Measurements from ENCODE around the gene GSG1L.

GSG1L gene

DNA sequence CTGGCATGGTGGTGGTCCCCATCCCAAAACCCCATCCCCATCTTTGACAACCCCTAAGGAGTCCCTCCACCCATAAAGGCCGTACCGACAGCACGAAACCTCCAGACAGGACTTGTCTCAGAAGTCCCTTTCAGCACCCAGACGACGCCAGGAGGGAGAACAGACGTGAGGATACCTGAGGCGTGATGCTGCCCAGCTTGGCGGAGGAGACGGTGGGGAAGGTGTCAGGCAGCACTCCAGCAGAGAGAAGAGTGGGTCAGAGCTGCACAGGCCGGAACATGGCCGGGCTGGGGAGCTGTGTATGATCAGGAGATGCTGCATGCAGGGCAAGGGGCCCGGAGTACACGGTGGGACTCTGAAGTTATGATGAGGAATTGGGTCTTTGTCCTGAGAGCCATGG, 244.2 kb downstream of the GSG1L start:
- DNase-seq (ENCODE audit: low spot score): no peak

DNA sequence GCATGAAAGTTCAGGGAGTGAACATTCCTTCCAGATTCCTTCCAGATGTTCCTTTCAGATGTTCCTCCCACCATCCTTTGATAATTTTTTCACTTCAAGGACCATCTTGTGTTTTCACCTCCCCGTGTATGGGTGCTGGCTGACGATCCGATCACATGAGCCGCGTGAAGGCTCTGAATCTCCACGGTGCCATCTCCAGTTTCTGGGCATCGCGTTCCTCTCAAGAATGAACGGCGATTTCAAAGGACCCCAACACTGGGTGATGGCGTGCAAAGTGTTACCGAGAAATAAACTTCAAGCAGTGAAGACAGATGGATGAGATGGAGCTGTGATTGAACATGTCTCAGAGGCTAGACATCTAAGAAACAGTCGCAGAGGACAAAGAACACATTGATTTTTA, 245.3 kb downstream of the GSG1L start:
- DNase-seq (ENCODE audit: low spot score): no peak

DNA sequence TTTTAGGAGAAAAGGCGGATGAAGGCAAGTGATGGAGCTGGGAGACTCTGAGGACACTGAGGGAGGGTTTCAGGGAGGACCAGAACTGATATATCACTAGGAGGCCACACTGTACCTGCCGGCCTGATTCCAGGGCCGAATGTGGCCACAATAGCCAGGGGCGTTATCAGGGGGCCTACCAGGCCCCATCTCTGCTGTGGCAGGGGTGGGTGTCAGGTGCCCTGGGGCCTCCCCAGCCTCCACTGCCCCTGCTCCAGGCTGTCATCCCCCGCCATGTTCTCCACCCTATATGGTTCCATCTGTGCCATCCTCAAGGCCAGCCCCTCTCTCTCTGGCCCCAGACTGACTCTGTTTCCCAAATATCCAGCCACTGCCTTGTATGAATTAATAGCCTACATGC, 246.5 kb downstream of the GSG1L start:
- DNase-seq (ENCODE audit: low spot score): no peak

DNA sequence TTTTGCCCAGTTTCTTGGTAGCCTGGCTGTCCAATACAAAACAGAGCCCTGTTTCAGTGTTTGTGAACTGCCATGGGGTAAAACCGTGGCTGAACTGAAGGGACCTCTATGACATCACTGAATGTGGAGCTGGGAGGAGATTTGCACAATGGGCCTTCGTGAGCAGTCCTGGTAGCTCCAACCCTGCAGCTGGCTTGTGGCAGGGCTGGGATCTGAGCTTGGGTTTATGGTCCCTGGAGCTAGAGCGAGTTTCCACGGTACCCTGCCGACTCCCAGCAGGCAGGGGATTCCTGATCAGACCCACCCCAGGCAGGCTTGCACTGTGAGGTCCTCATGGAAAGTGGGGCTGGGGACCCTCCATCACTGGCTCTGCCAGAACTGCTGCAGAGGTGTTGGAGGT, 247.0 kb downstream of the GSG1L start:
- DNase-seq (ENCODE audit: low spot score): no peak

DNA sequence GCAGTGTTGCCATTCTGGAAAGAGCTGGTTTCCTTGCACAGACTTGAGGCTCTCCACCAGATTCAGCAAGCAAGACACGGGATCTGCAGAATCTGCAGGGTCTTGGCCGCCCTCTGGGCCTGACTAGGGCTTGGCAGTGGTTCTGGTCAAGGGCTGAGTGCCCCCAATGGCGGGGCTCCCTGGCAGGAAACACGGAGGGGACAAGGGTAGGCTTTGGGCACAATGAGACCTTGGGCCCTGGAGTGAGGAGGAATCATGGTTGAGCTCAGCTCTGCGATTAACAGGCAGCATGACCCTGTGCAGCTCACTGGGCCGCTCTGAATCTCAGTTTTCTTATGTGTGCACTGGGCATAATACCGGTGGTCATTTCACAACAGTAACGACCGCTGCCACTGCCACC, 249.9 kb downstream of the GSG1L start:
- no peak for DNase-seq (ENCODE audit: low spot score)

DNA sequence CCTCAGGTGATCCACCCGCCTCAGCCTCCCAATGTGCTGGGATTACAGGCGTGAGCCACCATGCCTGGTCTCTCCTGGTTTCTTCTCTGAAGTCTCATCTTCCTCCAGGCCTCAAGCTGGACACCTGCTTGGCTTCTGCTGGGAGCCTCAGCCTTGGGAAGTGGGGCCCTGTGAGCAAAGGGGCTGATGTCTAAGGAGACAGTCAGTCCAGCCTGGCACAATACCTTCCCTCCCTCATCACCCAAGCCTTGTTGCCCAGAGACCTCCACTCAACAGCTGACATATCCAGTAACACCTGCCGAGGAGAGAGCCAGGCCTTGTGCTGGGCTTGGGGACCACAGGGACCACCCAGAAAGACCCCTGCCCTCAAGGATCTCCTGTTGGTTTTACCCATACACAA, 251.6 kb downstream of the GSG1L start:
- no peak for DNase-seq (ENCODE audit: low spot score)

DNA sequence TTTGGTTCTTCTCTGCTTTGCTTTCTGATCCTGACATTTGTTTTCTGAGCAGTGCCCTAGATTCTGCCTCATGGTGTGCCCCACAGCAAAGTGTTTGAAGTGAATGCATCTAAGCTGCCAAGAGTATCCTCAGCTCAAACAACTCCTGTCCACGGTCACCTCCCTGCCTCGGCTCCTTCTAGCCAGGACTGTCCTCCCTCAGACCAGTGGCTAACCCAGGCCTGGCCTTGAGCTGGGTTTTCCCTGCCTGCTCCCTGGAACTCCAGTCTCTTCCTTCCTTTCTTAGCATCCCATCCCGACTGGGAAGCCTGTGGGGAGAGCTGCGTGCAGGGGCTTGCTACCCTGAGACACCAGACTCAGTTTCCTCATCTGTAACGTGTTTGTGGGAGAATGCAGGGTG, 256.5 kb downstream of the GSG1L start:
- no peak for DNase-seq (ENCODE audit: low spot score)

DNA sequence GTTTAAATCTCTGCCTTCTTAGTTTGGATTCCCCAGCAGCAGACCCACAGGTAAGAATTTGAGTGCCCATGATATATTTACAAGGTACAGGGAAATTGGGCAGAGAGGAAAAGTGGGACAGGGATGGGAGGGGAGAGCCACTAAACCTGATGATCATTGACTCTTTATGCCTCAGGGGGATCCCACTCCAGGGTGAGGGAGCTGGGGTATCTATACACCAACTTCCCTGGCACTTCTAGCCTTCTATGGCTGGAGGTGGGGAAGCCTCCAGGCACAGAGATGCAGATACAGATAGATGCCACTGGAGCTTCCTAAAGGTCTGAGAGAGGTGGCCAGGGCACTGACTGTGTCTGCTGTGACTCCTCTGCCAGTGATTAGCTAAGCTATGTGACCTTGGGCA, 257.1 kb downstream of the GSG1L start:
- no peak for DNase-seq (ENCODE audit: low spot score)

DNA sequence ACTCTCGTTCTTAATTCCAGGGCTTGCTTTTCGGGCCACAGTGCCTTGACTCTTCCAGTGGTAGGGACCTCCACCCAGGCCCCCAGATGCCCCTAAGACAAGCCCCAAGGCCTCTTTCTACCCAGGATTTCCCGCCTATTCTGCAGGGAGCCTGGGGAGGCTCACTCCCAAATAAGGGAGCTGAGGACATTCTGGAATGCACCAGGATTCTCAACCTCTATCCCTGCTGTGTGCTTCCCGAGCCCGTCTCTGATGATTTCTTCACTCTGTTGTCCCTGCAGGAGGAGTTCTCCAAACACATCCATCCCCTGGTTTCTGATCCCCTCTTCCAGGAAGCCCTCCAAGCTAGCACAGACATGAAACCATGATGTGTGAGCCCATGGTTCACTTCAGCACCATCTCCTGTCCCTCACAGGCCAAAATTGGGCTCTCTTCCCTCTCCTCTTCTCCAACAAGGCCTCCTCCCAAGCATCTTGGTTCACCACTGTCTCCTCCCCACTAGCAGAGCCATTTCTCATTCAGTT, 257.6 kb downstream of the GSG1L start:
- DNase-seq (ENCODE audit: low spot score): no peak

DNA sequence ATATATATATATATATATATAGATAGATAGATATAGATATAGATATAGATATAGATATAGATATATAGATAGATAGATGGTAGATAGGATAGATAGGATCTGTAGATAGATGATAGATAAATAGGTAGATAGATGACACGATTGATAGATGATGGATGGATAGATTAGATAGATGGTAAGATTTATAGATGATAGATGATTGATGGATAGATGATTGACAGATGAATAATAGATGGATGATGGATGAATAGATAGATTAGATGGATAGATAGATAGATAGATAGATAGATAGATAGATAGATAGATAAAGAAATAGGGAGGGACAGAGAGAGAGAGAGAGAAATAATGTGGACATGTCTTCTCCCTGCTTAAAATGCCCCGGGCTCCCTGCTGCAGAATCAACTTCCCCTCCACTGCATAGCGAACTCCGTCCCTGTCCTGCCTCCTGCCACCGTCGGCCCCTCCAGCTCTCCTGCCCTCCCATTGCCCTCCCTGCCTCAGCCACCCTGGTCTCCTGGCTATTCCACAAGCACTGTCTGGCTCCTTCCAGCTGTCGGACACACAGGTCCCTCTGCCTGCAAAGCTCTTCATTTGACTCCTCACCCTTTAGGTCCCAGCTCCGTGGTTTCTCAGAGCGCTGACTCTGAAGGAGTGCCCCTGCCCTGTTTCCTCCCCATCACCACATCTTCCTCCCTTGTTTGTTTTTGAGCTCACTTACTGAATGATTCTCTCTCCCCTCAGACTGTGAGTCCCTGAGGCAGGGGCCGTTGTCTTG, 259.6 kb downstream of the GSG1L start:
- DNase-seq (ENCODE audit: low spot score): no peak

DNA sequence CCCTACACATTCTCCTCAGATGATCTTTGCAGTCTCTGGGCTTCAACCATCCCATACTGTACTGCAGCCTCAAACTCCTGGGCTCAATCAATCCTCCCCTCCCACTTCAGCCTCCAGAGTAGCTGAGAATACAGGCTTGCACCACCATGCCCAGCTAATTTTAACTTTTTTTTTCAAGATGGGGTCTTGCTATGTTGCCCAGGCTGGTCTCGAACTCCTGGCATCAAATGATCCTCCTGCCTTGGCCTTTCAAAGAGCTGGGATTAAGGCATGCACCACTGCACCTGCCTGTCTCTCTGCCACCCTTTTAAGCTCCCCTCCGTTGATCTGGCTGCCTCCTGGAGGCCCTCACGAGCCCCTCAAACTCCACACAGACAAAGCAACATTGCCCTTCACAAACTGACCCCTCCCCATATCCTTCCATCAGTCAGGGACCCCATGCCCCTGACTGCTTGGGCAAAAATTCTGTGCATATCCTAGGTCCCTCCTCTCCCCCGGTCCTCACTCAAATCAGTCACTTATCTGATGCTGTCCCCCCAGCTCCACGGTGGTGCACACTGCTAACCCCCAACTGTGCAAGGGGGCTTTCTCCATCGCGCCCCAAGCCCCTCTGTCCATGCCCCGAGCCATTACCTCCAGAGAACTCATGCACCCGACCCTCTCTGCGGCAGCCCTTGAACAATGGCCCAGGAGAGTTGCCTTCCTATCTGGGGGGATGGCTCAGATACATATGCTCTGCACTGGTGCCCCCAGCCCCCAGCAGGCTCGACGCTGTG, 260.7 kb downstream of the GSG1L start:
- no peak for DNase-seq (ENCODE audit: low spot score)

DNA sequence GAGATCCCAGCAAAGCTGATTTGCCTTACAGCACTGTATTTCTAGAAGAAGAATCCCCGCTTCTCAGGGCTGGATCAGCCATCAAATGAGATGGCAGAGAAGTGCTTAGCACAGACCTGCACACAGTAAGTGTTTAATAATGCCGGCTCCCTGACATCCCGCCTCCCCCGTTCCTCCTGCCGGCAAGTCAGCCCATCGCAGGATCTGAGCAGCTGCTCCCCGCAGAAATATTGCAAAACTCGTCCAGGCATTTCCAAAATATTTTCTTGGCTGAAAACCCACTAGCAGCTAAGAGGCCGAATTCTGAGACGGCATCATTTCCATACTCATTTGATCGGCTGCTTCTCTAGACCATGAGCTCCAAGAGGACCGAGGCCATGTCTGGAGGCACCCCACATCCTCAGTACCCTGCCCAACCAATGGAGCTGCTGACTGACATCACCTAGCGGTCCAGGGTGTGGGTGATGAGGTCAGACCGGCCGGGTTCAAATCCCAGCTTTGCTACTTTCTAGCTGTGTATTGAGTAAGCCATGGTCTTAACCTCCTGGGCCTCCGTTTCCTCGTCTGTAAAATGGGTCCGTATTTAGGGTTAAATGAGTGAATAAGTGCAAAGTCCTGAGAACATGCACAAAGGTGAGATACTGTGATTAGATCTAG, 262.1 kb downstream of the GSG1L start:
- DNase-seq (ENCODE audit: low spot score): no peak

DNA sequence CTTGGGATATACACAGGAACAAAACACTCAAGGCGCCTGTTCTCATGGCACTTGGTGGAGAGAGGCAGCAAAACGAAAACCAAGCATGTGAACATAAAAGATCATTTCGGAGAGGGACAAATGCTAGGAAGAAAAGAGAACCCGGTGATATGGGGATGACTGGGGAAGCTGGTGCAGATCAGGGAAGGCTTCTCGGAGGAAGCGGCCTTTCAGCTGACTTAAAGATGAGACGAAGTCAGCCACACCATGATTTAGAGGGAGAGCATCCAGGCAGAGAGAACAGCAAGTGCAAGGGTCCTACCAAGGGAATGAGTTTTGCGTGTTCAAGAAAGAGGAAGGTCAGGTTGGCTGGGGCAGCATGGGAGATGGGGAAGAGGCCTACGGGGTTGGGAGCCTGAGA, 262.7 kb downstream of the GSG1L start:
- DNase-seq (ENCODE audit: low spot score): no peak

DNA sequence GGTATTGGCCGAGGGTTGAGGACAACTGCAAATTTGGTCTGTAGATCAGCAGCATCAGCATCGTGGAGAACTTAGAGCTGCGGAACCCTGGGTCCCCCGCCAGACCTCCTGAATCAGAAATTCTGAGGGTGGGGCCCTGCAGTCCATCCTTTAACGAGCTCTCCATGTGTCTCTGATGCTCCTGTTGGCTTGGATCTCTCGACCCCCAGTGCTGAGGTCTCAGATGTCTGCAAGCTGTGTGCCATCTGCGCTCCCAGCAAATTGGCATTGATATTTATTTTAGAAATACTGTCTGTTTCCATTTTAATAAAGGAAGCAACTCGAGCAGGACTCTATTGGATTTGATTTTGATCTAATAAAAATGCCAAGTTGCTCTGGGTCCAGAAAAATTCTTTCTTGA, 263.6 kb downstream of the GSG1L start:
- no peak for DNase-seq (ENCODE audit: low spot score)

DNA sequence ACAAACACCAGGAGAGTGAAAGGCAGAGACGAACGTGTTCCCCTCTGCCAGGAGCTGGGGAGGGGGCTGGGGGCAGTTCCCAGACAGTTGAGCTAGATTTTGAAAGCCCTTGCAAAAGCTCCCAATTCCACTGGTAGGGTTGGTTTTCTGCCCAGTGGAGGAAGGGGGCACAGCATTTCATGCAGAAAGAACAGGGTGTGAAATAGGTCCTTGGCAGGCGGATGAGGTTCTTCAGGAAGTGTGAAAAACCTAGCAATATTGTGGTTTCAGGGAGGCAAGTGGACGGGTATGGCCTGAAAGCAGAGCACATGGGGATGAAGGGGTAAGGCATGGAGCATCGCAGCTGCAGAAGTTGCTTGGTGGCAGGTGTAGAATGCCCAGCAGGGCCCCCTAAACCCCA, 265.3 kb downstream of the GSG1L start:
- no peak for DNase-seq (ENCODE audit: low spot score)

DNA sequence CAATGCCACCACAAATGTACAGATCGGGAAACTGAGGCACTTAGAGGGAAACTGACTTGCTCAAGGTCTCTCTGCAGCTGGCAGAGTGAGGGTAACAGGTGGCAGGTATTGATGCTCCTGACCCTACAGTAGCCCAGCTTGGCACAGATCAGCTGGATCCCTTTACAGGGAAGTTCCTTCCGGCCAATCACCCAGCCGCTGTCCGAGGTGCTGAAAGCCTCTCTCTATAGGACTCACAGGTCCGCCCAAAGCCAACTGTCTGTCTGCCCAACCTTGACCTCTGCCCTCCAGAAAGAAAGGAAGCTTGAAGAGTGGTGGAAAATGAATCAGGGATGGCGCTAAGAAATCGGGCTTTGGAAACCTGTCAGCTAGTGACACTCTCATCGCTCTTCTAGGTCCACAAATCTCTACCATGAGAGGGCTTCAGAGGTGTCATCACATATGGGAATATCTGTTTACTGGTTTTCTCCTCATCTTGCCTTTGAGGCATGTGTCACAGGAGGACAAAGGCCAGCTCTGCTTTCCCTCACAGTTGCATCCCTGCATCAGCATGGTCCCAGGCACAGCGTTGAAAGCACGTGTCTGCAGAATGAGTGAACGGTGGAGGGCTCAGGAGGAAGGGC, 267.4 kb downstream of the GSG1L start:
- DNase-seq (ENCODE audit: low spot score): peak; percentile 80

DNA sequence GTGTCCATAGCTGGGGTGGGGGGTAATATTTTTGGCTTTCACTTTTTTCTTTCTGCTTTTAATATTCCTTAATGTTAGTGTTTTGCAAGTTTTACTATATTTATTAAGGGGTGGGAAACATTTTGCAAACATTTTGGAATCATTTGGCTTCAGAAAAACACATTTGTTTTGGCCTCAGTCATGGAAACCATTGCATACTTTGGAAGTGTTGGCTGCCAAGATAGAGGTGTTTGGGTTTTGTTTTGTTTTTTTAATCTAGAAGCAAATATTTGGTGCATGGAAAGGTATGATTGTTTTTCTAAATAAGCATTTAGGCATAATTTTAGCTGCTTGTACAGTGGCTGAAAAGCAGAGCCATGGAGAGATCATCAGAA, 270.3 kb downstream of the GSG1L start:
- no peak for DNase-seq (ENCODE audit: low spot score)

DNA sequence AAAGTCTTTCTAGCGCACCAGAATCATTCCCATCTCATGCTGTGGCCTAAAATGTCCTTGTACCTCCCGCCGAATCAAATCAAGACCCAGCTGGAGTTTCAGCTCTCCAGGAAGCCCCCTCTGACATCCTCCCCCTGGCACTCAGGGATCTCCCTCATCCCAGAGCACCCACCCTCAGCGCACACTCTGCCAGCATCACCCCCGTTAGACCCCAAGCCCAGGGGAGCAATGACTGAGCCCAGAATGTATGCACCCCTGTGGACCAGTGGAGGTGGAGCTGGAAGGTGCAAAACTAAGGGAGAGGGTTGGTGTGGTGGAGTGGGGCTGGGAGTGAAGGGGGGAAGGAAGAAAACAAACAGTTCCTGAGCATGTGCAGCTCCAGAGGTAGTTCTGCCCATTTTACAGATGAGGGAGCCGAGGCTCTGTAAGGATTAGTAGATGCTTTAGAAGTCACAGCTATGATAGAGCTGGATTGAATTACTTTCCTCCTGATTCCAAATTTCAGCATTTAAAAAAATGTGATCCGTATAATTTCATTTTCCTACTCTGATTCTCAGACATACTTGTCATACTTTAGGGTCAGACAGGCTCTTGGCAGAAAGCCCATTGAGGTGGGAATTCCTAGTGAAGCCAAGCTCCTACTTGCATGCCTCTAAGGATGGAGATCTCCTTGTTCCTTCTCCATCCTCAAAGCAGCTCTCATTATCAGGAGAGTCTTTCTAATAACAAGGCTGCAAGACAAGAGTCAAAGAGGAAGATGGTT, 270.8 kb downstream of the GSG1L start:
- no peak for DNase-seq (ENCODE audit: low spot score)

DNA sequence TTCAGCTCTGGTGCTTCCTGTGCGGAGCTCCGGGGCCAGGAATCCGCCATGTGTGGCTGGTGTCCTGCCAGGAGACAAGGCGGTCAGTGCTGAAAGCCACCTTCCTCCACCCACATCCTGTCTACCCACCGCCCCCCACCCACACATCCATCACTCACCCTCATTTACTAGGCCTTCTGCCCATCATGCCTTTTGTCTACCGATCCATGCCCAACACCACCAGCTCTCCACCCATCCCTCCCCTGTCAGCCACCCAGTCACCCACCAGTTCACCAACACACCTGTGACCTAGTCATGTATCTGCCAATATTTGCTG, 272.2 kb downstream of the GSG1L start:
- no peak for DNase-seq (ENCODE audit: low spot score)

DNA sequence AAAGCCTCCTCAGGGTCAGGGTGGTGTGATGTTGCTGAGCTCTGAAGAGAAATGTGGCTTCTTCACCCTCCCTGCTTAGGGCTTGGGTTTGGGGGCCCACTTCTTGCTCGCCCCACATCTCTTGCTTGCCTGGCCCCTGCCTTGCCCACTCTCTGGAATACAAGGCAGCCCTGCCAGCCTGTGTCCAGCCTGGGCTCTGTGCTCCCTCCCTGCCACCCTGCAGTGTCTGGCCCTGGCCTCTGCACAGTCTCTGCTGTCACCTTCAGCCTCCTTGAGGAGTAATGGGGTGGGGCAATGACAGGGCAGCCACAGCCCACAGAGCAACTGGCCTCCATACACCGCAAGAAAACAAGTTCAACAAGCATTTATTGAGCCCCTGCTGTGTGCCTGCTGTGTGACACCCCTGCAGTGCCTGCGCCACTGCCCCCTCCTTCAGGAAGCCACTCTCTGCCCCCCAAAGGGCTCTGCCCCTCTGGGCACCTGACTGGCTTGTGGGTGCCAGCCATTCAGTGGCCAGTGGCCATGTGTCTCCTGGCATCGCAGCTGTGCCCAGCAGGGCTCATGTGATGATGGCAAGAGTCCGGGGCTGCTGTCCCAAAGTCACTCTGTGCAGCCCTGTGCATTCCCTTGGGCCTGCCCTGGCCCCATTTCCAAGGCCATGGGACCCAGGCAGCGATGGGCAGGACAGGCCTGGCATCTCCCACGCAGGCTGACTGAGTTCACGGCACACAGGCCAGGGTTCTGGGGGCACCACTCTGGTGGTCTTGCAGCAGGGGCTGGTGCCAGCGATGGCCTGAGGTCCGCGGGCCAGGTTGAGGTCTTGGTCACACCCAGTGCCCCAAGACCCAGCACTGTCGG, 272.7 kb downstream of the GSG1L start:
- DNase-seq (ENCODE audit: low spot score): no peak
